Endothelial cell of umbilical vein (primary cell): ENCODE data around the gene CACNA2D1. TPM values are rescaled to one million over a fixed set of nuclear protein-coding genes. Genes with fewer than 3 reads are reported as not detected.

Experiments
- BruUV-seq: library from RNA; stranded (reverse); fragments of 400-500 nt; replicated peaks from 2 replicates; lab custom pipeline; 2021; lab: Mats Ljungman, UMichigan
- CTCF ChIA-PET: fragments of 300-600, 350-600 bp; sonication (Branson Sonifier 250); formaldehyde crosslinking; loops from one replicate; lab custom pipeline; 2021; ENCODE audit warnings: antibody characterized with exemption, inconsistent platforms; lab: Charles Lee
- POLR2A ChIA-PET: fragments of 300-600, 350-600 bp; sonication (Branson Sonifier 250); formaldehyde crosslinking; loops from one replicate; lab custom pipeline; 2021; ENCODE audit warnings: antibody characterized with exemption, inconsistent platforms; lab: Charles Lee
- DNase-seq: peaks from one replicate; pipeline ENCODE4 v3.0.0-alpha.2; 2011; ENCODE audit warnings: low read depth, low spot score
- FAIRE-seq: peaks from 2 replicates; lab custom pipeline; 2011; peaks lifted over from hg19 to GRCh38; lab: Jason Lieb, UNC
- H2AFZ ChIP-seq: 2 replicates; pipeline ENCODE4 v1.6.0; 2012; ENCODE audit warnings: low read depth, low read length, control low read depth, inconsistent platforms
- H3K27ac ChIP-seq: 2 replicates; pipeline ENCODE4 v1.5.1; 2011; ENCODE audit warnings: low read depth, mild to moderate bottlenecking, control low read depth, low read length, moderate library complexity; ENCODE audit not compliant: insufficient read depth
- H3K27me3 ChIP-seq, 2 experiments: 2 replicates each; pipeline versions ENCODE4 v1.6.0 to v1.6.1; 2011; ENCODE audit warnings: low read length in 2 of 2, mixed read lengths in 1 of 2; ENCODE audit not compliant: control insufficient read depth in 2 of 2, insufficient read depth in 2 of 2
- H3K36me3 ChIP-seq, 2 experiments: 2 replicates in 1 of 2; 3 replicates in 1 of 2; pipeline ENCODE4 v1.5.1; 2011; ENCODE audit warnings: low read length in 2 of 2, mild to moderate bottlenecking in 1 of 2, moderate library complexity in 1 of 2; ENCODE audit not compliant: control insufficient read depth in 2 of 2, insufficient read depth in 2 of 2; ENCODE audit errors: extremely low read depth in 1 of 2
- H3K4me1 ChIP-seq: 3 replicates; pipeline ENCODE4 v1.5.1; 2011; ENCODE audit warnings: mild to moderate bottlenecking, low read length; ENCODE audit not compliant: control insufficient read depth, insufficient read depth; ENCODE audit errors: extremely low read depth
- H3K4me2 ChIP-seq: 2 replicates; pipeline ENCODE4 v1.6.1; 2011; ENCODE audit warnings: low read length, control low read depth, mixed read lengths; ENCODE audit not compliant: insufficient read depth
- H3K4me3 ChIP-seq, 3 experiments: fragments of 200-600 bp in 1 of 3; sonication (generic), shearing (Covaris generic) in 1 of 3; replicated peaks in 1 of 3; 2 replicates each; pipeline ENCODE4 v1.5.1; 2011 to 2016; ENCODE audit warnings: control low read depth in 3 of 3, low read length in 3 of 3, mild to moderate bottlenecking in 2 of 3, inconsistent platforms in 1 of 3, low read depth in 1 of 3, moderate library complexity in 1 of 3; ENCODE audit not compliant: insufficient read depth in 1 of 3
- H3K79me2 ChIP-seq: 2 replicates; pipeline ENCODE4 v1.6.0; 2012; ENCODE audit warnings: low read length, inconsistent platforms; ENCODE audit not compliant: control insufficient read depth, insufficient read depth
- H3K9ac ChIP-seq: replicated peaks from 2 replicates; pipeline ENCODE3; 2011; ENCODE audit warnings: low read length, control low read depth; ENCODE audit not compliant: insufficient read depth; ENCODE audit errors: extremely low read depth
- H3K9me1 ChIP-seq: replicated peaks from 3 replicates; pipeline ENCODE4 v1.6.0; 2011; ENCODE audit warnings: mild to moderate bottlenecking, low read length; ENCODE audit not compliant: control insufficient read depth, insufficient read depth; ENCODE audit errors: extremely low read depth
- H3K9me3 ChIP-seq: replicated peaks from 2 replicates; pipeline ENCODE4 v1.5.1; 2012; ENCODE audit warnings: low read length, inconsistent platforms; ENCODE audit not compliant: control insufficient read depth, insufficient read depth
- H4K20me1 ChIP-seq: replicated peaks from 2 replicates; pipeline ENCODE3; 2011; ENCODE audit warnings: mild to moderate bottlenecking, low read length; ENCODE audit not compliant: control insufficient read depth, insufficient read depth; ENCODE audit errors: extremely low read depth
- EZH2 ChIP-seq: IDR thresholded peaks from 2 replicates; pipeline ENCODE4 v1.6.1; 2012; ENCODE audit warnings: borderline replicate concordance, low read depth, mild to moderate bottlenecking, moderate library complexity, low read length, inconsistent platforms; ENCODE audit not compliant: severe bottlenecking
- FOS ChIP-seq: IDR thresholded peaks from 2 replicates; pipeline ENCODE4 v1.6.1; 2011; ENCODE audit warnings: mild to moderate bottlenecking, low read length, moderate library complexity, borderline replicate concordance; ENCODE audit not compliant: insufficient read depth
- GATA2 ChIP-seq: IDR thresholded peaks from 2 replicates; pipeline ENCODE4 v1.7.0; 2011; ENCODE audit warnings: low read depth, mild to moderate bottlenecking, moderate library complexity, mixed read lengths, low read length; ENCODE audit not compliant: insufficient read length, insufficient read depth
- JUN ChIP-seq: IDR thresholded peaks from 2 replicates; pipeline ENCODE4 v1.6.1; 2011; ENCODE audit warnings: borderline replicate concordance, low read depth; ENCODE audit not compliant: insufficient read length, insufficient read depth
- MYC ChIP-seq: IDR thresholded peaks from one replicate; pipeline ENCODE4 v1.6.1; 2011; ENCODE audit warnings: mild to moderate bottlenecking, low read depth, low read length
- POLR2A ChIP-seq: IDR thresholded peaks from 2 replicates; pipeline ENCODE4 v1.6.1; 2012; ENCODE audit warnings: low read depth, mild to moderate bottlenecking, control low read depth, low read length
- POLR2AphosphoS5 ChIP-seq: IDR thresholded peaks from 2 replicates; pipeline ENCODE4 v1.6.1; 2012; ENCODE audit warnings: low read depth, mild to moderate bottlenecking, control low read depth, low read length, moderate library complexity; ENCODE audit not compliant: insufficient read depth
- dilution Hi-C: fragments of 300-500 bp; cut with MboI; formaldehyde crosslinking; loops from one replicate; pipeline ENCODE4 v1.15.0; 2019; ENCODE audit warnings: low sequenced_read_pairs; ENCODE audit not compliant: extremely low pct_ligation_motif_present
- intact Hi-C: fragments of 100-400 bp; cut with micrococcal nuclease; formaldehyde crosslinking; loops from one replicate; pipeline ENCODE4 v1.10.0; 2022
- polyA plus RNA-seq, 4 experiments: library from polyadenylated mRNA; depleted of rRNA in 3 of 4; stranded (reverse) in 3 of 4; unstranded in 1 of 4; fragments of >200 nt; gene quantifications; 2 replicates each; pipeline versions ENCODE4 v1.2.1 to v1.2.3, GENCODE V29; 2011 to 2012; ENCODE audit warnings: missing spikeins in 1 of 4
- total RNA-seq: library from RNA; stranded (reverse); gene quantifications from 2 replicates; pipeline ENCODE4 v1.2.3, GENCODE V29; 2021
- TF ChIP-seq, protein P1 (sequence below), 2 donors: IDR thresholded peaks; 1 replicate in 1 of 2; 2 replicates in 1 of 2; pipeline ENCODE4 v1.5.1; 2011; ENCODE audit warnings: low read length in 2 of 2, mild to moderate bottlenecking in 2 of 2, moderate library complexity in 2 of 2, control low read depth in 1 of 2, inconsistent platforms in 1 of 2, low read depth in 1 of 2; ENCODE audit not compliant: insufficient read depth in 1 of 2; ENCODE audit errors: extremely low read depth in 1 of 2
- TF ChIP-seq, protein P2 (sequence below): IDR thresholded peaks from 2 replicates; pipeline ENCODE4 v1.6.1; 2011; ENCODE audit not compliant: insufficient read depth, insufficient read length

CACNA2D1 gene
- total and polyA plus RNA-seq, 2 donors (not counting 3 experiments of a cell fraction or from before 2014, with no cell fraction given): 4.1 to 38.6 TPM

DNA sequence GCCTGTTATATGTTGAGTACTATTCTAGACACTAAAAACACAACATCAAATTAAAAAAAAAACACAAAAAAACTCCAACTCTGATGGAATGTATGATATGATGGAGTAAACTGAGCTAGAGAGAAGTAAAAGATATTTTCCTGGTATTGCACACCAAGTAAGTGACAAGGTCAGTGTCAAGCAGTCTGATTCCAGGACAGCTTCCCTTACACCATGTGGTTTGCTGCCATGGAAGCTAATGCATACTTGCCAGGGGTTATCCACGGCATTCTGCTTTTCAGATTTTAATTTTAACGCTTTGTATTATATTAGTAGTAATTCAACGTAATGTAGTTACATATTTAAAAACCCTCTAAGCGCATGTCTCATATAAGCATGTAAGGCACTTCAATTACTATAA, 48.4 kb downstream of the CACNA2D1 start:
- Histone ChIP-seq H3K27me3 (no peaks in the 10 kb centered on the region), H3K79me2 (no peaks in the 10 kb centered on the region), H2AFZ (no peak overlapping the region), H3K4me1 (no peaks in the 10 kb centered on the region), H3K4me3 (no peak overlapping the region), H3K9me3 (no peaks in the 10 kb centered on the region), H4K20me1 (no peaks in the 10 kb centered on the region), H3K36me3 (no peaks in the 10 kb centered on the region), H3K27ac (no peak overlapping the region), H3K9ac (no peak overlapping the region), H3K4me2 (no peak overlapping the region), H3K9me1 (no peaks in the 10 kb centered on the region)
- DNase-seq: no peak
- POLR2A ChIA-PET: no interaction called here
- CTCF ChIA-PET: interaction anchor here (1.3 kb wide), 1 partner anchor 9 kb away, joined by 3 read pairs; no protein-coding TSS in a partner anchor
- intact Hi-C loops (no loop called here), dilution Hi-C loops (no loop called here)
- FAIRE-seq: no peak
- no peak for TF ChIP-seq JUN
- TF ChIP-seq, protein P1, sequence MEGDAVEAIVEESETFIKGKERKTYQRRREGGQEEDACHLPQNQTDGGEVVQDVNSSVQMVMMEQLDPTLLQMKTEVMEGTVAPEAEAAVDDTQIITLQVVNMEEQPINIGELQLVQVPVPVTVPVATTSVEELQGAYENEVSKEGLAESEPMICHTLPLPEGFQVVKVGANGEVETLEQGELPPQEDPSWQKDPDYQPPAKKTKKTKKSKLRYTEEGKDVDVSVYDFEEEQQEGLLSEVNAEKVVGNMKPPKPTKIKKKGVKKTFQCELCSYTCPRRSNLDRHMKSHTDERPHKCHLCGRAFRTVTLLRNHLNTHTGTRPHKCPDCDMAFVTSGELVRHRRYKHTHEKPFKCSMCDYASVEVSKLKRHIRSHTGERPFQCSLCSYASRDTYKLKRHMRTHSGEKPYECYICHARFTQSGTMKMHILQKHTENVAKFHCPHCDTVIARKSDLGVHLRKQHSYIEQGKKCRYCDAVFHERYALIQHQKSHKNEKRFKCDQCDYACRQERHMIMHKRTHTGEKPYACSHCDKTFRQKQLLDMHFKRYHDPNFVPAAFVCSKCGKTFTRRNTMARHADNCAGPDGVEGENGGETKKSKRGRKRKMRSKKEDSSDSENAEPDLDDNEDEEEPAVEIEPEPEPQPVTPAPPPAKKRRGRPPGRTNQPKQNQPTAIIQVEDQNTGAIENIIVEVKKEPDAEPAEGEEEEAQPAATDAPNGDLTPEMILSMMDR (IDR thresholded peaks at IDR 0.05; ENCODE audit: extremely low read depth in 1 of 2, insufficient read depth in 1 of 2, low read depth in 1 of 2, low read length in 2 of 2): no peak
- no peak for TF ChIP-seq POLR2AphosphoS5
- TF ChIP-seq, protein P2, sequence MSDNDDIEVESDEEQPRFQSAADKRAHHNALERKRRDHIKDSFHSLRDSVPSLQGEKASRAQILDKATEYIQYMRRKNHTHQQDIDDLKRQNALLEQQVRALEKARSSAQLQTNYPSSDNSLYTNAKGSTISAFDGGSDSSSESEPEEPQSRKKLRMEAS: no peak
- no peak for TF ChIP-seq EZH2
- BruUV-seq: no TSS peak

DNA sequence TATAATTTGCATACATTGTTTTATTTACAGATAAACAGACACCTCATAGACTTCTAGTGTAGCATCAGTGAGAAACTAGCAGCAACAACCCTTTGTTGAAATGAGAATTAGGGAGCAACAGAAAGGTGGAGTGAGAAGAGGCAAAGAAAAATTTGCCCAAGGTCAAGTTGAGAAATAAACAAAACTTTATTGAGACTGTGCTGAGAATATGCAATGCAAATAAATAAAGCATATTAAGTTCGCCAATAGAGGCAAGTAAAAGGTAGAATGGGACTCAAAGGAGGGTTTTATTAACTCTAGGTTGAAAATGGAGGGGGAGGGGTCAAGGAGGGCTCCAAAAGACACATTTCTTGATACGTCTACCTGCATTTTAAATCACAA, 49.7 kb downstream of the CACNA2D1 start:
- no TSS peak for BruUV-seq
- H3K36me3 ChIP-seq: no peaks in the 10 kb centered on the region

More for the DNA sequence above, 49.7 kb downstream of the CACNA2D1 start:
- ChIA-PET CTCF (no interaction called here), POLR2A (no interaction called here)
- no peak overlapping the region for H3K27ac ChIP-seq
- intact Hi-C loops: no loop called here
- dilution Hi-C loops: no loop called here
- no peak overlapping the region for H3K4me3 ChIP-seq
- no peak for TF ChIP-seq GATA2
- TF ChIP-seq POLR2AphosphoS5: no peak
- TF ChIP-seq EZH2: no peak
- no peak for TF ChIP-seq POLR2A
- no peak for TF ChIP-seq JUN
- TF ChIP-seq, protein P2: no peak
- TF ChIP-seq MYC: no peak
- TF ChIP-seq, protein P1 (IDR thresholded peaks at IDR 0.05; ENCODE audit: extremely low read depth in 1 of 2, insufficient read depth in 1 of 2, low read depth in 1 of 2, low read length in 2 of 2): no peak
- TF ChIP-seq FOS: no peak
- FAIRE-seq (no peak), DNase-seq (no peak)
- H3K4me2 ChIP-seq: no peak overlapping the region
- H3K9me1 ChIP-seq: no peaks in the 10 kb centered on the region
- H3K9ac ChIP-seq: no peak overlapping the region
- no peak overlapping the region for H2AFZ ChIP-seq
- no peaks in the 10 kb centered on the region for H3K27me3 ChIP-seq
- H3K4me1 ChIP-seq: no peaks in the 10 kb centered on the region
- H3K79me2 ChIP-seq: no peaks in the 10 kb centered on the region
- no peaks in the 10 kb centered on the region for H4K20me1 ChIP-seq
- no peaks in the 10 kb centered on the region for H3K9me3 ChIP-seq
